Panc1 (cell line): ENCODE measurements around the gene ZBTB22. TPM values are rescaled to one million over a fixed set of nuclear protein-coding genes. Genes with fewer than 3 reads are reported as not detected.
"Not testable (repeated sequence)": the region's sequence is repeated elsewhere in the genome, so short reads cannot be mapped to it uniquely, and the experiment has no call there.

Source experiments
- ATAC-seq: fragments of 200-7000 bp; cut with Tn5 transposase; 2 replicates; pipeline ENCODE4 v1.9.1; 2020; ENCODE audit warnings: mild to moderate bottlenecking, moderate library complexity
- BruUV-seq: library from RNA; stranded (reverse); fragments of 400-500 nt; replicated peaks from 2 replicates; lab custom pipeline; 2021; lab: Mats Ljungman, UMichigan
- CTCF ChIA-PET: fragments of 300-600 bp; sonication (Branson Sonifier 250); formaldehyde crosslinking; loops from one replicate; lab custom pipeline; 2022; ENCODE audit warnings: antibody characterized with exemption; lab: Charles Lee
- POLR2A ChIA-PET: fragments of 300-600 bp; sonication (Branson Sonifier 250); formaldehyde crosslinking; loops from one replicate; lab custom pipeline; 2022; ENCODE audit warnings: antibody characterized with exemption; lab: Charles Lee
- DNase-seq: peaks from one replicate; pipeline ENCODE4 v3.0.0-alpha.2; 2010; ENCODE audit warnings: low read depth, low spot score
- H3K27ac ChIP-seq: 2 replicates; pipeline ENCODE4 v1.5.1; 2011; ENCODE audit warnings: mild to moderate bottlenecking, low read length, inconsistent platforms
- H3K27me3 ChIP-seq: fragments of 200-500 bp; sonication (Bioruptor generic); 2 replicates; pipeline ENCODE4 v1.6.0; 2014; ENCODE audit warnings: low read length, inconsistent platforms; ENCODE audit not compliant: control insufficient read depth, insufficient read depth
- H3K36me3 ChIP-seq: fragments of 200-500 bp; sonication (Bioruptor generic); 2 replicates; pipeline ENCODE4 v1.5.1; 2014; ENCODE audit warnings: inconsistent platforms, mild to moderate bottlenecking, low read length, moderate library complexity; ENCODE audit not compliant: control insufficient read depth, insufficient read depth
- H3K4me1 ChIP-seq: 2 replicates; pipeline ENCODE4 v1.5.1; 2011; ENCODE audit warnings: inconsistent platforms, mild to moderate bottlenecking, low read length, moderate library complexity; ENCODE audit not compliant: control insufficient read depth, insufficient read depth
- H3K4me3 ChIP-seq, 2 experiments: 2 replicates each; pipeline ENCODE4 v1.5.1; 2011 to 2012; ENCODE audit warnings: low read depth in 2 of 2, low read length in 2 of 2, mild to moderate bottlenecking in 2 of 2, inconsistent platforms in 1 of 2, moderate library complexity in 1 of 2
- H3K9me3 ChIP-seq: fragments of 200-500 bp; sonication (Bioruptor generic); 2 replicates; pipeline ENCODE4 v1.5.1; 2014; ENCODE audit warnings: low read depth, mild to moderate bottlenecking, inconsistent platforms, low read length, moderate library complexity; ENCODE audit not compliant: control insufficient read depth, insufficient read depth
- POLR2AphosphoS5 ChIP-seq: IDR thresholded peaks from 2 replicates; pipeline ENCODE4 v1.6.1; 2012; ENCODE audit warnings: mild to moderate bottlenecking, low read depth, low read length, moderate library complexity
- SIN3A ChIP-seq: IDR thresholded peaks from 2 replicates; pipeline ENCODE4 v1.6.1; 2012; ENCODE audit warnings: low read depth, mild to moderate bottlenecking, low read length, moderate library complexity, borderline replicate concordance; ENCODE audit not compliant: insufficient read depth
- TCF7L2 ChIP-seq: IDR thresholded peaks from 2 replicates; pipeline ENCODE4 v1.6.1; 2011; ENCODE audit warnings: mild to moderate bottlenecking, low read depth, low read length, inconsistent platforms
- in situ Hi-C: cut with HindIII; loops from 2 replicates; pipeline ENCODE4 v1.10.0; 2016; ENCODE audit warnings: low sequenced_read_pairs, low pct_unique_long_range_greater_than_20kb
- intact Hi-C: fragments of 100-400 bp; cut with micrococcal nuclease; formaldehyde crosslinking; loops from one replicate; pipeline ENCODE4 v1.10.0; 2022; ENCODE audit not compliant: unreplicated experiment
- total RNA-seq: library from RNA; stranded (reverse); gene quantifications from one replicate; pipeline ENCODE4 v1.2.1, GENCODE V29; 2021; ENCODE audit not compliant: unreplicated experiment
- TF ChIP-seq, protein P1 (sequence below), 2 experiments: IDR thresholded peaks; 2 replicates each; pipeline ENCODE4 v1.6.1; 2011 to 2012; ENCODE audit warnings: low read depth in 2 of 2, control low read depth in 1 of 2, low read length in 1 of 2, mild to moderate bottlenecking in 1 of 2, moderate library complexity in 1 of 2; ENCODE audit not compliant: insufficient read depth in 1 of 2
- TF ChIP-seq, protein P2 (sequence below): fragments of 450-650 bp; IDR thresholded peaks from 2 replicates; pipeline ENCODE4 v1.5.1; 2017; ENCODE audit warnings: mild to moderate bottlenecking

ZBTB22 gene
- total RNA-seq, 1 experiment from 2014 or later, result 16.0 TPM

DNA sequence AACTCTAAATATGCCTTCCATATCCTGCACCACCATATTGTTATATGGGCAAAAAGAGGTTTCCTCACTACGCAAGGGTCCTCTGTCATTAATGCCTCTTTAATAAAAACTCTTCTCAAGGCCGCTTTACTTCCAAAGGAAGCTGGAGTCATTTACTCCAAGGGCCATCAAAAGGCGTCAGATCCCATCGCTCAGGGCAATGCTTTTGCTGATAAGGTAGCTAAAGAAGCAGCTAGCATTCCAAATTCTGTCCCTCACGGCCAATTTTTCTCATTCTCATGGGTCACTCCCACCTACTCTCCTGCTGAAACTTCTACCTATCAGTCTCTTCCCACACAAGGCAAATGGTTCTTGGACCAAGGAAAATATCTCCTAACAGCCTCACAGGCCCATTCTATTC is 30.3 kb upstream of the ZBTB22 start:
- no peaks in the 10 kb centered on the region for H3K27me3 ChIP-seq
- H3K9me3 ChIP-seq, result no peaks in the 10 kb centered on the region
- intact Hi-C loops, result no loop called here
- CTCF ChIA-PET, result no interaction called here
- POLR2A ChIA-PET, result no interaction called here
- BruUV-seq, result no TSS peak
- TF ChIP-seq, protein P1, sequence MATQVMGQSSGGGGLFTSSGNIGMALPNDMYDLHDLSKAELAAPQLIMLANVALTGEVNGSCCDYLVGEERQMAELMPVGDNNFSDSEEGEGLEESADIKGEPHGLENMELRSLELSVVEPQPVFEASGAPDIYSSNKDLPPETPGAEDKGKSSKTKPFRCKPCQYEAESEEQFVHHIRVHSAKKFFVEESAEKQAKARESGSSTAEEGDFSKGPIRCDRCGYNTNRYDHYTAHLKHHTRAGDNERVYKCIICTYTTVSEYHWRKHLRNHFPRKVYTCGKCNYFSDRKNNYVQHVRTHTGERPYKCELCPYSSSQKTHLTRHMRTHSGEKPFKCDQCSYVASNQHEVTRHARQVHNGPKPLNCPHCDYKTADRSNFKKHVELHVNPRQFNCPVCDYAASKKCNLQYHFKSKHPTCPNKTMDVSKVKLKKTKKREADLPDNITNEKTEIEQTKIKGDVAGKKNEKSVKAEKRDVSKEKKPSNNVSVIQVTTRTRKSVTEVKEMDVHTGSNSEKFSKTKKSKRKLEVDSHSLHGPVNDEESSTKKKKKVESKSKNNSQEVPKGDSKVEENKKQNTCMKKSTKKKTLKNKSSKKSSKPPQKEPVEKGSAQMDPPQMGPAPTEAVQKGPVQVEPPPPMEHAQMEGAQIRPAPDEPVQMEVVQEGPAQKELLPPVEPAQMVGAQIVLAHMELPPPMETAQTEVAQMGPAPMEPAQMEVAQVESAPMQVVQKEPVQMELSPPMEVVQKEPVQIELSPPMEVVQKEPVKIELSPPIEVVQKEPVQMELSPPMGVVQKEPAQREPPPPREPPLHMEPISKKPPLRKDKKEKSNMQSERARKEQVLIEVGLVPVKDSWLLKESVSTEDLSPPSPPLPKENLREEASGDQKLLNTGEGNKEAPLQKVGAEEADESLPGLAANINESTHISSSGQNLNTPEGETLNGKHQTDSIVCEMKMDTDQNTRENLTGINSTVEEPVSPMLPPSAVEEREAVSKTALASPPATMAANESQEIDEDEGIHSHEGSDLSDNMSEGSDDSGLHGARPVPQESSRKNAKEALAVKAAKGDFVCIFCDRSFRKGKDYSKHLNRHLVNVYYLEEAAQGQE (IDR thresholded peaks at IDR 0.05; ENCODE audit: insufficient read depth in 1 of 2, low read depth in 2 of 2, low read length in 1 of 2), result no peak
- TF ChIP-seq TCF7L2 (no peak), SIN3A (no peak), POLR2AphosphoS5 (no peak)
- TF ChIP-seq, protein P2, sequence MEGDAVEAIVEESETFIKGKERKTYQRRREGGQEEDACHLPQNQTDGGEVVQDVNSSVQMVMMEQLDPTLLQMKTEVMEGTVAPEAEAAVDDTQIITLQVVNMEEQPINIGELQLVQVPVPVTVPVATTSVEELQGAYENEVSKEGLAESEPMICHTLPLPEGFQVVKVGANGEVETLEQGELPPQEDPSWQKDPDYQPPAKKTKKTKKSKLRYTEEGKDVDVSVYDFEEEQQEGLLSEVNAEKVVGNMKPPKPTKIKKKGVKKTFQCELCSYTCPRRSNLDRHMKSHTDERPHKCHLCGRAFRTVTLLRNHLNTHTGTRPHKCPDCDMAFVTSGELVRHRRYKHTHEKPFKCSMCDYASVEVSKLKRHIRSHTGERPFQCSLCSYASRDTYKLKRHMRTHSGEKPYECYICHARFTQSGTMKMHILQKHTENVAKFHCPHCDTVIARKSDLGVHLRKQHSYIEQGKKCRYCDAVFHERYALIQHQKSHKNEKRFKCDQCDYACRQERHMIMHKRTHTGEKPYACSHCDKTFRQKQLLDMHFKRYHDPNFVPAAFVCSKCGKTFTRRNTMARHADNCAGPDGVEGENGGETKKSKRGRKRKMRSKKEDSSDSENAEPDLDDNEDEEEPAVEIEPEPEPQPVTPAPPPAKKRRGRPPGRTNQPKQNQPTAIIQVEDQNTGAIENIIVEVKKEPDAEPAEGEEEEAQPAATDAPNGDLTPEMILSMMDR, result no peak
- ATAC-seq (no peak), DNase-seq (no peak)
- no peak overlapping the region for H3K4me3 ChIP-seq
- no peak overlapping the region for H3K27ac ChIP-seq
- in situ Hi-C loops, result no loop called here
- H3K4me1 ChIP-seq, result 0 out of 2 replicates have a peak, but pooled peaks cover 4% of the 10 kb centered on the region
- H3K36me3 ChIP-seq, result no peaks in the 10 kb centered on the region

DNA sequence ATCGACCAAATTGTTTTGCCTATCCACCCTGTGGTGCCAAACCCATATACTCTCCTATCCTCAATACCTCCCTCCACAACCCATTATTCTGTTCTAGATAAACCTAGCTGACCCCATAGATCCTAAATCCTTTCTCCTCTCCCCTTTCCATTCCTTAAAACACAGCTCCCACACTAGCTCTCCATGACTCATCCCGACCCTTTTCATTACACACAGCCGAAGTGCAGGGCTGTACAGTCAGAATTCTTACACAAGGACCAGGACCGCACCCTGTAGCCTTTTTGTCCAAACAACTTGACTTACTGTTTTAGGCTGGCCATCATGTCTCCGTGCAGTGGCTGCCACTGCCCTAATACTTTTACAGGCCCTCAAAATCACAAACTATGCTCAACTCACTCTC is 29.4 kb upstream of the ZBTB22 start:
- in situ Hi-C loops, H3K4me1 ChIP-seq, intact Hi-C loops, H3K4me3 ChIP-seq, ATAC-seq, DNase-seq, H3K27ac ChIP-seq, POLR2A ChIA-PET, H3K27me3 ChIP-seq, CTCF ChIA-PET, H3K9me3 ChIP-seq, BruUV-seq, H3K36me3 ChIP-seq: not testable (repeated sequence)
